Neural cell (in vitro differentiated cells): Measurements from ENCODE around the gene PAXIP1. TPM values are rescaled to one million over a fixed set of nuclear protein-coding genes. Genes with fewer than 3 reads are reported as not detected.

Experiments used
- H2AFZ ChIP-seq: fragments of 200-600, 300-800 bp; sonication (generic), shearing (Covaris generic); 2 replicates; pipeline ENCODE4 v1.6.0; 2014; ENCODE audit warnings: low read depth, mild to moderate bottlenecking, antibody characterized with exemption, low read length, moderate library complexity
- H3F3A ChIP-seq: fragments of 200-600 bp; shearing (Covaris generic); 2 replicates; pipeline ENCODE4 v1.6.1; 2016; ENCODE audit warnings: mild to moderate bottlenecking, moderate library complexity, mixed read lengths, antibody characterized with exemption, low read length; ENCODE audit not compliant: insufficient read depth, poor library complexity, severe bottlenecking
- H3K27ac ChIP-seq: fragments of 200-600, 300-800 bp; sonication (generic), shearing (Covaris generic); 2 replicates; pipeline ENCODE4 v1.5.1; 2014; ENCODE audit warnings: mild to moderate bottlenecking, low read length, moderate library complexity
- H3K27me3 ChIP-seq: fragments of 300-800, 200-600 bp; sonication (generic), shearing (Covaris generic); 2 replicates; pipeline ENCODE4 v1.6.0; 2014; ENCODE audit warnings: mild to moderate bottlenecking, low read depth, low read length, moderate library complexity; ENCODE audit not compliant: insufficient read depth
- H3K36me3 ChIP-seq: fragments of 300-800, 200-600 bp; sonication (generic), shearing (Covaris generic); 2 replicates; pipeline ENCODE4 v1.5.1; 2014; ENCODE audit warnings: mild to moderate bottlenecking, antibody characterized with exemption, low read length, moderate library complexity; ENCODE audit not compliant: insufficient read depth
- H3K4me2 ChIP-seq: fragments of 300-800, 200-600 bp; sonication (generic), shearing (Covaris generic); 2 replicates; pipeline ENCODE4 v1.6.0; 2014; ENCODE audit warnings: mild to moderate bottlenecking, low read length
- H3K4me3 ChIP-seq: fragments of 300-800, 200-600 bp; sonication (generic), shearing (Covaris generic); 2 replicates; pipeline ENCODE4 v1.5.1; 2014; ENCODE audit warnings: mild to moderate bottlenecking, low read length, moderate library complexity
- H3K79me2 ChIP-seq: fragments of 200-600 bp; shearing (Covaris generic); replicated peaks from 2 replicates; pipeline ENCODE4 v1.6.0; 2014; ENCODE audit warnings: mild to moderate bottlenecking, low read length, moderate library complexity; ENCODE audit not compliant: insufficient read depth
- H3K9ac ChIP-seq: fragments of 300-800, 200-600 bp; sonication (generic), shearing (Covaris generic); 2 replicates; pipeline ENCODE4 v1.6.1; 2016; ENCODE audit warnings: mild to moderate bottlenecking, low read length, mixed read lengths
- H3K9me2 ChIP-seq: fragments of 200-600 bp; shearing (Covaris generic); 2 replicates; pipeline ENCODE4 v1.6.1; 2016; ENCODE audit warnings: mild to moderate bottlenecking, low read length, mixed read lengths; ENCODE audit not compliant: insufficient read depth
- H3K9me3 ChIP-seq: fragments of 200-600, 300-800 bp; sonication (generic), shearing (Covaris generic); 2 replicates; pipeline ENCODE4 v1.6.1; 2016; ENCODE audit warnings: mild to moderate bottlenecking, mixed run types, low read length, moderate library complexity, mixed read lengths
- H4K20me1 ChIP-seq: fragments of 200-600 bp; shearing (Covaris generic); 2 replicates; pipeline ENCODE4 v1.6.1; 2016; ENCODE audit warnings: mild to moderate bottlenecking, mixed run types; ENCODE audit not compliant: insufficient read depth
- EP300 ChIP-seq: fragments of 450-650 bp; conservative IDR thresholded peaks from 2 replicates; pipeline ENCODE4 v1.6.1; 2014; ENCODE audit warnings: antibody characterized with exemption, mild to moderate bottlenecking, moderate library complexity; ENCODE audit not compliant: poor library complexity, severe bottlenecking
- EZH2 ChIP-seq: fragments of 200-600, 300-800 bp; shearing (Covaris generic), sonication (generic); IDR thresholded peaks from 2 replicates; pipeline ENCODE4 v1.6.1; 2014; ENCODE audit warnings: antibody characterized with exemption, low read length, borderline replicate concordance, mild to moderate bottlenecking; ENCODE audit not compliant: insufficient read depth, poor library complexity, severe bottlenecking
- MXI1 ChIP-seq: fragments of 450-650 bp; conservative IDR thresholded peaks from 2 replicates; pipeline ENCODE4 v1.6.1; 2014; ENCODE audit warnings: antibody characterized with exemption, mild to moderate bottlenecking; ENCODE audit not compliant: poor library complexity, severe bottlenecking
- POLR2AphosphoS5 ChIP-seq: IDR thresholded peaks from 2 replicates; pipeline ENCODE4 v1.6.1; 2012
- RAD21 ChIP-seq: fragments of 450-650 bp; conservative IDR thresholded peaks from 2 replicates; pipeline ENCODE4 v1.6.1; 2014; ENCODE audit warnings: antibody characterized with exemption, mild to moderate bottlenecking, moderate library complexity
- SMC3 ChIP-seq: fragments of 450-650 bp; conservative IDR thresholded peaks from 2 replicates; pipeline ENCODE4 v1.6.1; 2014; ENCODE audit warnings: antibody characterized with exemption, mild to moderate bottlenecking, moderate library complexity; ENCODE audit not compliant: poor library complexity
- TAF1 ChIP-seq: IDR thresholded peaks from 2 replicates; pipeline ENCODE4 v1.6.1; 2012; ENCODE audit warnings: low read depth
- polyA plus RNA-seq: library from polyadenylated mRNA; depleted of rRNA; stranded (reverse); fragments of >200 nt; gene quantifications from 2 replicates; pipeline ENCODE4 v1.2.3, GENCODE V29; 2014
- TF ChIP-seq, protein P1 (sequence below): IDR thresholded peaks from 2 replicates; pipeline ENCODE4 v1.6.1; 2012; ENCODE audit warnings: borderline replicate concordance
- TF ChIP-seq, protein P2 (sequence below): fragments of 450-650 bp; IDR thresholded peaks from 2 replicates; pipeline ENCODE4 v1.5.1; 2014; ENCODE audit warnings: antibody characterized with exemption, mild to moderate bottlenecking, moderate library complexity; ENCODE audit not compliant: poor library complexity, severe bottlenecking

The PAXIP1 gene
- polyA plus RNA-seq, 1 donor from 2014 or later, result 14.4 TPM

DNA sequence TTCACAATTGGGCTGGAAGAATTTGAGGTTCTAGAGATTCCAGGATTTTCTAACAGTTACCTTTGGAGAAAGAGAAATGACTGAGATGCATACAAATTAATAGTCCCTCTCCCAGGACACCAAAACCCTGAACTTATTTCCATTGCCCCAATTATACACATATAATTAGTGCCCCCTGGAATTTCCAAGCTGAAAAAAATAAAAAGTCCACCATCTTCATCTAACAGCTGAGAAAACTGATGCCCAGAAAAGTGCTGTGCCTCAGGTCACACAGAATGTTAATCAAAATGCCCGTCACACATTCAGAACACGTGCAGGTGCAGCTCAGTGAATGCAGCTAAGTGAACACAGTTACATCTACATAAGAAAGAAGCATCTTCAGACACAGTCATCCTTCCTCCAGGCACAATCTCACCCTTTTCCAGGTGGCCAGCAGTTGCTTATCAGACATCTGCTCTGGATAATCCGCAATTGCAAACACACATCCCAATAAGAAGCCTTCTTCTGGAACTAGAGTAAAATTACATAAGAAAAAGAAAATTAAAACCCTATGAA lies 35.4 kb downstream of the PAXIP1 start:
- no peak overlapping the region for H3K4me2 ChIP-seq
- no peaks in the 10 kb centered on the region for H3F3A ChIP-seq
- no peak overlapping the region for H3K27ac ChIP-seq
- H2AFZ ChIP-seq, result no peak overlapping the region
- H3K27me3 ChIP-seq, result no peaks in the 10 kb centered on the region
- H3K36me3 ChIP-seq, result no peaks in the 10 kb centered on the region
- no peaks in the 10 kb centered on the region for H3K9me2 ChIP-seq
- TF ChIP-seq POLR2AphosphoS5, result no peak
- TF ChIP-seq EZH2, result no peak
- no peak for TF ChIP-seq MXI1
- no peak for TF ChIP-seq RAD21
- TF ChIP-seq SMC3, result no peak
- TF ChIP-seq TAF1, result no peak
- TF ChIP-seq, protein P1, sequence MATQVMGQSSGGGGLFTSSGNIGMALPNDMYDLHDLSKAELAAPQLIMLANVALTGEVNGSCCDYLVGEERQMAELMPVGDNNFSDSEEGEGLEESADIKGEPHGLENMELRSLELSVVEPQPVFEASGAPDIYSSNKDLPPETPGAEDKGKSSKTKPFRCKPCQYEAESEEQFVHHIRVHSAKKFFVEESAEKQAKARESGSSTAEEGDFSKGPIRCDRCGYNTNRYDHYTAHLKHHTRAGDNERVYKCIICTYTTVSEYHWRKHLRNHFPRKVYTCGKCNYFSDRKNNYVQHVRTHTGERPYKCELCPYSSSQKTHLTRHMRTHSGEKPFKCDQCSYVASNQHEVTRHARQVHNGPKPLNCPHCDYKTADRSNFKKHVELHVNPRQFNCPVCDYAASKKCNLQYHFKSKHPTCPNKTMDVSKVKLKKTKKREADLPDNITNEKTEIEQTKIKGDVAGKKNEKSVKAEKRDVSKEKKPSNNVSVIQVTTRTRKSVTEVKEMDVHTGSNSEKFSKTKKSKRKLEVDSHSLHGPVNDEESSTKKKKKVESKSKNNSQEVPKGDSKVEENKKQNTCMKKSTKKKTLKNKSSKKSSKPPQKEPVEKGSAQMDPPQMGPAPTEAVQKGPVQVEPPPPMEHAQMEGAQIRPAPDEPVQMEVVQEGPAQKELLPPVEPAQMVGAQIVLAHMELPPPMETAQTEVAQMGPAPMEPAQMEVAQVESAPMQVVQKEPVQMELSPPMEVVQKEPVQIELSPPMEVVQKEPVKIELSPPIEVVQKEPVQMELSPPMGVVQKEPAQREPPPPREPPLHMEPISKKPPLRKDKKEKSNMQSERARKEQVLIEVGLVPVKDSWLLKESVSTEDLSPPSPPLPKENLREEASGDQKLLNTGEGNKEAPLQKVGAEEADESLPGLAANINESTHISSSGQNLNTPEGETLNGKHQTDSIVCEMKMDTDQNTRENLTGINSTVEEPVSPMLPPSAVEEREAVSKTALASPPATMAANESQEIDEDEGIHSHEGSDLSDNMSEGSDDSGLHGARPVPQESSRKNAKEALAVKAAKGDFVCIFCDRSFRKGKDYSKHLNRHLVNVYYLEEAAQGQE, result no peak
- TF ChIP-seq, protein P2, sequence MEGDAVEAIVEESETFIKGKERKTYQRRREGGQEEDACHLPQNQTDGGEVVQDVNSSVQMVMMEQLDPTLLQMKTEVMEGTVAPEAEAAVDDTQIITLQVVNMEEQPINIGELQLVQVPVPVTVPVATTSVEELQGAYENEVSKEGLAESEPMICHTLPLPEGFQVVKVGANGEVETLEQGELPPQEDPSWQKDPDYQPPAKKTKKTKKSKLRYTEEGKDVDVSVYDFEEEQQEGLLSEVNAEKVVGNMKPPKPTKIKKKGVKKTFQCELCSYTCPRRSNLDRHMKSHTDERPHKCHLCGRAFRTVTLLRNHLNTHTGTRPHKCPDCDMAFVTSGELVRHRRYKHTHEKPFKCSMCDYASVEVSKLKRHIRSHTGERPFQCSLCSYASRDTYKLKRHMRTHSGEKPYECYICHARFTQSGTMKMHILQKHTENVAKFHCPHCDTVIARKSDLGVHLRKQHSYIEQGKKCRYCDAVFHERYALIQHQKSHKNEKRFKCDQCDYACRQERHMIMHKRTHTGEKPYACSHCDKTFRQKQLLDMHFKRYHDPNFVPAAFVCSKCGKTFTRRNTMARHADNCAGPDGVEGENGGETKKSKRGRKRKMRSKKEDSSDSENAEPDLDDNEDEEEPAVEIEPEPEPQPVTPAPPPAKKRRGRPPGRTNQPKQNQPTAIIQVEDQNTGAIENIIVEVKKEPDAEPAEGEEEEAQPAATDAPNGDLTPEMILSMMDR, result no peak
- H4K20me1 ChIP-seq, result no peaks in the 10 kb centered on the region
- H3K9me3 ChIP-seq, result no peaks in the 10 kb centered on the region
- no peaks in the 10 kb centered on the region for H3K79me2 ChIP-seq
- H3K9ac ChIP-seq, result no peak overlapping the region
- no peak overlapping the region for H3K4me3 ChIP-seq

DNA sequence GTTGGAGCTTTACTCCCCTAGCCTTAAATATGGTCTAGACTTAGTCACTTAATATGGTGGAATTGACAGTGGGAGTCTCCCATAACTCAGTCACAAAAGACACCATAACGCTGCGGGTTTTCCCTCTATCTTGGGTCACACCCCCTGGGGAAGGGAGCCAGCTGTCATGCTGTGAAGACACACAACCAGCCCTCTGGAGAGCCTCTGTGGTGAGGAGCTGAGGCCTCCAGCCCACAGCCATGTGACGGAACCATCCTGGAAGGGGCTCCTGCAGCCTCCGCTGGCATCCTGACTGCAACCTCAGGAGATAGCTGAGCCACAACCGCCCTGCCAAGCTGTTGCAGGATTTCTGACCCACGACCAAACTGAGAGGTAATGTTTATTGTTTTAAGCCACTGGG lies 37.9 kb downstream of the PAXIP1 start:
- no peaks in the 10 kb centered on the region for H3K9me3 ChIP-seq
- TF ChIP-seq EZH2 (no peak), EP300 (no peak)
- TF ChIP-seq, protein P2, result no peak
- no peaks in the 10 kb centered on the region for H4K20me1 ChIP-seq
- H3F3A ChIP-seq, result no peaks in the 10 kb centered on the region
- no peak overlapping the region for H3K4me2 ChIP-seq
- H2AFZ ChIP-seq, result no peak overlapping the region
- H3K4me3 ChIP-seq, result no peak overlapping the region
- no peaks in the 10 kb centered on the region for H3K79me2 ChIP-seq
- no peaks in the 10 kb centered on the region for H3K27me3 ChIP-seq
- no peaks in the 10 kb centered on the region for H3K9me2 ChIP-seq
- H3K27ac ChIP-seq, result no peak overlapping the region
- peaks cover 5% of the 10 kb centered on the region for H3K36me3 ChIP-seq
- H3K9ac ChIP-seq, result no peak overlapping the region
